Mesenchymal stem cell (in vitro differentiated cells and primary cell): Measurements from ENCODE around the gene CBFB.

ENCODE experiments used
- DNase-seq: peaks from one replicate; pipeline ENCODE4 v3.0.0-alpha.2; 2013
- H2AFZ ChIP-seq: one replicate; pipeline ENCODE4 v1.6.1; 2013; ENCODE audit warnings: low read depth, mild to moderate bottlenecking, control low read depth, inconsistent platforms, low read length, moderate library complexity
- H2AK5ac ChIP-seq: 2 replicates; pipeline ENCODE4 v1.6.1; 2013; ENCODE audit warnings: low read length, moderate library complexity, mild to moderate bottlenecking, inconsistent platforms; ENCODE audit not compliant: severe bottlenecking
- H2BK120ac ChIP-seq: one replicate; pipeline ENCODE4 v1.6.1; 2013; ENCODE audit warnings: low read depth, mild to moderate bottlenecking, inconsistent platforms, low read length, moderate library complexity
- H2BK12ac ChIP-seq, 2 experiments: one replicate each; pipeline ENCODE4 v1.6.1; 2013; ENCODE audit warnings: inconsistent platforms in 2 of 2, low read length in 2 of 2, mild to moderate bottlenecking in 2 of 2, moderate library complexity in 2 of 2, control low read depth in 1 of 2
- H2BK15ac ChIP-seq: one replicate; pipeline ENCODE4 v1.6.1; 2013; ENCODE audit warnings: mild to moderate bottlenecking, low read depth, inconsistent platforms; ENCODE audit not compliant: poor library complexity, severe bottlenecking
- H2BK5ac ChIP-seq: 2 replicates; pipeline ENCODE4 v1.6.1; 2013; ENCODE audit warnings: low read depth, mild to moderate bottlenecking, low read length, control low read depth, inconsistent platforms; ENCODE audit not compliant: poor library complexity, severe bottlenecking
- H3K14ac ChIP-seq, 2 experiments: one replicate each; pipeline ENCODE4 v1.6.1; 2013; ENCODE audit warnings: inconsistent platforms in 2 of 2, low read length in 2 of 2, control low read depth in 1 of 2, mild to moderate bottlenecking in 1 of 2, moderate library complexity in 1 of 2
- H3K18ac ChIP-seq, 2 experiments: one replicate each; pipeline ENCODE4 v1.6.1; 2013; ENCODE audit warnings: inconsistent platforms in 2 of 2, low read length in 2 of 2, control low read depth in 1 of 2, low read depth in 1 of 2, mild to moderate bottlenecking in 1 of 2
- H3K23ac ChIP-seq, 2 experiments: one replicate each; pipeline ENCODE4 v1.6.1; 2013; ENCODE audit warnings: inconsistent platforms in 2 of 2, low read length in 2 of 2, mild to moderate bottlenecking in 2 of 2, moderate library complexity in 2 of 2, control low read depth in 1 of 2
- H3K27ac ChIP-seq: 2 replicates; pipeline ENCODE4 v1.5.1; 2013; ENCODE audit warnings: mild to moderate bottlenecking, moderate library complexity, low read length, control low read depth, inconsistent platforms; ENCODE audit not compliant: poor library complexity, severe bottlenecking
- H3K27me3 ChIP-seq, 2 experiments: 2 replicates each; pipeline versions ENCODE4 v1.6.1 to v1.7.0; 2013; ENCODE audit warnings: low read length in 2 of 2, mild to moderate bottlenecking in 2 of 2, moderate library complexity in 2 of 2, control low read depth in 1 of 2, inconsistent platforms in 1 of 2; ENCODE audit not compliant: control insufficient read depth in 1 of 2, insufficient read depth in 1 of 2
- H3K36me3 ChIP-seq, 2 experiments: 2 replicates each; pipeline versions ENCODE4 v1.6.1 to v1.7.0; 2013; ENCODE audit warnings: low read length in 2 of 2, control low read depth in 1 of 2, inconsistent platforms in 1 of 2, low read depth in 1 of 2, mild to moderate bottlenecking in 1 of 2; ENCODE audit not compliant: insufficient read depth in 2 of 2, control insufficient read depth in 1 of 2
- H3K4ac ChIP-seq, 2 experiments: one replicate each; pipeline ENCODE4 v1.6.1; 2013; ENCODE audit warnings: inconsistent platforms in 2 of 2, low read length in 2 of 2, mild to moderate bottlenecking in 2 of 2, moderate library complexity in 2 of 2, control low read depth in 1 of 2, low read depth in 1 of 2
- H3K4me1 ChIP-seq: 2 replicates; pipeline ENCODE4 v1.6.1; 2013; ENCODE audit warnings: low read depth, low read length, control low read depth; ENCODE audit not compliant: control insufficient read depth, insufficient read depth
- H3K4me2 ChIP-seq: 2 replicates; pipeline ENCODE4 v1.6.1; 2013; ENCODE audit warnings: low read length, mild to moderate bottlenecking, inconsistent platforms; ENCODE audit not compliant: poor library complexity, severe bottlenecking
- H3K4me3 ChIP-seq, 2 experiments: 2 replicates each; pipeline versions ENCODE4 v1.5.1 to v1.7.0; 2013; ENCODE audit warnings: low read length in 2 of 2, mild to moderate bottlenecking in 2 of 2, control low read depth in 1 of 2, low read depth in 1 of 2; ENCODE audit not compliant: insufficient read depth in 1 of 2
- H3K79me1 ChIP-seq: replicated peaks from 2 replicates; pipeline ENCODE4 v1.6.1; 2013; ENCODE audit warnings: mild to moderate bottlenecking, control low read depth, low read length, inconsistent platforms; ENCODE audit not compliant: poor library complexity, severe bottlenecking
- H3K9ac ChIP-seq: 2 replicates; pipeline ENCODE4 v1.7.0; 2013; ENCODE audit warnings: mild to moderate bottlenecking, low read length, moderate library complexity
- H3K9me3 ChIP-seq: 2 replicates; pipeline ENCODE4 v1.7.0; 2013; ENCODE audit warnings: mild to moderate bottlenecking, low read length; ENCODE audit not compliant: control insufficient read depth
- H4K8ac ChIP-seq: one replicate; pipeline ENCODE4 v1.6.1; 2013; ENCODE audit warnings: inconsistent platforms, mild to moderate bottlenecking, low read length, moderate library complexity
- H4K91ac ChIP-seq: one replicate; pipeline ENCODE4 v1.6.1; 2013; ENCODE audit warnings: mild to moderate bottlenecking, low read length, inconsistent platforms
- whole genome bisulfite sequencing: methylation state at CpG from one replicate; pipeline ENCODE4 v1.1.7; 2013; ENCODE audit warnings: mixed read lengths; 5-methylcytosine and 5-hydroxymethylcytosine counted together

CBFB gene

DNA sequence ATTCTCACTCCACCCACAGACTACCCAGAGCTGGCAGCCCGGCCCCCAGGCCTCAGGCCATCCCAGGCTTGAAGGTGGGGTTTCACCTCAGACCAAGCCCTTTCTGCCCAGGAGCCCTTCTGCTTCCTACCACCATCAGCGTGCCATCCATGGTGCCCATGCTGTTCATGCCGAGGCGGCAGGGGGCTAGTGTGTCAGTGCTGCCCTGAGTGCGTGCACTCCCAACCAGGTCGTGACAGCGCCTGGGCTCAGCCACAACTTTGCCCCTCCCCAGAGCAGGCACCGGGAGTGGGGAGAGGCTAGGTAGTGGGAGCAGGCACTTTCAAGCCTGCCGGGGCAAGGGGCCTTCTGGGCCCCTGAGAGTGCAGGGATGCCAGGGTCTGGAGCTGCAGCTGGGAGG is 113.4 kb downstream of the CBFB start:
- Histone ChIP-seq H2BK15ac (no peak overlapping the region), H2AFZ (no peak overlapping the region)

DNA sequence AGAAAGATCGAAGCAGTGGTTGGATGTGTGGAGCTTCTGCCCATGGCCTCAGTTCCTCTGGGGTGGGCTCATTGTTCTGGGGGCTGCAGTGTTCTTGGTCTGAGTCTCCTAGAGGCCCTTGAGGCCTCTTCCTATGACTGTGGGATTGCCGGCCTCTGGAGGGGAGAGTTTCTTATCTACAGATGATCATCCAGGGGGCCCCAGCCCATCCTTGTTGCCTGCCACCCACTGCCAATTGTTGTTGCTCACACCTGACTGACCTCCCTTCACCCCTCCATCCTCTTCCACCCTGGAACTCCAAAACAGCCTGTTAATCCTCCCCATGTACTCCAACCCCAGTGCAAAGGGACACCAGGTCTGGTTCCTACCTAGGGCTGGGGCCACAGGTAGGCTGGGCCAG is 116.0 kb downstream of the CBFB start:
- no peak overlapping the region for H3K14ac ChIP-seq
- WGBS, result 86% methylated on average over 2 of the region's 2 CpGs

More for the DNA sequence above, 113.4 kb downstream of the CBFB start:
- no peak overlapping the region for H3K4me3 ChIP-seq
- no peak for DNase-seq
- H2BK5ac ChIP-seq, result no peak overlapping the region
- H2AK5ac ChIP-seq, result no peak overlapping the region
- no peak overlapping the region for H3K9ac ChIP-seq
- no peaks in the 10 kb centered on the region for H3K27me3 ChIP-seq
- no peak overlapping the region for H3K18ac ChIP-seq
- no peak overlapping the region for H3K14ac ChIP-seq
- H3K9me3 ChIP-seq, result no peaks in the 10 kb centered on the region
- H3K27ac ChIP-seq, result no peak overlapping the region
- H4K91ac ChIP-seq, result no peak overlapping the region
- H3K79me1 ChIP-seq, result no peaks in the 10 kb centered on the region
- WGBS, result 96% methylated on average over 9 of the region's 9 CpGs
- peaks cover 67 to 97% of the 10 kb centered on the region in 2 experiments for H3K36me3 ChIP-seq
- no peak overlapping the region for H3K4me2 ChIP-seq
- no peak overlapping the region for H2BK12ac ChIP-seq
- peaks cover 1% of the 10 kb centered on the region for H3K4me1 ChIP-seq
- no peak overlapping the region for H3K4ac ChIP-seq
- no peak overlapping the region for H3K23ac ChIP-seq
- H2BK120ac ChIP-seq, result no peak overlapping the region
- H4K8ac ChIP-seq, result no peak overlapping the region

DNA sequence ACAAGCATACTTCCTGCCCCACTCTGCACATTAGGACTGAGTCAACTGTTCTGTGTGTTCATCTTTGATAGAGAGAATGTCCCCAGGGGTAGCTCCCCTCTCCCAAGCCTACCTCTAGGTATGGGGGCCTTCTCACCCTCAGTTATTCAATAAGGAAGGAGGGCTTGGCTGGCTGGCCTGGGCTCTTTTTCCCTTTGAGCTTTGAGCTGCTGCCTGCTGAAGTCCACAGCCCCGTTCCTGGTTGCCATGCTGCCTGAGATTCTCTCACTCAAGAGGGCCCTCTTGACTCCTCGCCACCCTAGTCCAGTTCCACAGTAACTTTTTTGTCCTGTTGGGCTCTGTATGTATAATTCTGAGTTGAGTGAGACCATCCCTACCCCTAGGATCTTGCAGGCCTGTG is 116.8 kb downstream of the CBFB start:
- Histone ChIP-seq H3K4ac (no peak overlapping the region), H3K4me2 (no peak overlapping the region), H3K4me3 (no peak overlapping the region), H3K4me1 (peaks cover 20% of the 10 kb centered on the region), H2AK5ac (no peak overlapping the region), H3K14ac (no peak overlapping the region), H3K9me3 (no peaks in the 10 kb centered on the region), H3K18ac (no peak overlapping the region), H2BK12ac (no peak overlapping the region), H3K36me3 (peaks cover 84 to 87% of the 10 kb centered on the region in 2 experiments), H2BK120ac (no peak overlapping the region), H3K27me3 (no peaks in the 10 kb centered on the region), H3K79me1 (peaks cover 10% of the 10 kb centered on the region), H2BK5ac (no peak overlapping the region), H3K23ac (no peak overlapping the region), H3K9ac (no peak overlapping the region), H2AFZ (no peak overlapping the region), H4K8ac (no peak overlapping the region), H3K27ac (no peak overlapping the region), H2BK15ac (no peak overlapping the region), H4K91ac (no peak overlapping the region)
- WGBS, result 100% methylated on average over 1 of the region's 2 CpGs
- no peak for DNase-seq

More for the DNA sequence above, 116.0 kb downstream of the CBFB start:
- peaks cover 88 to 95% of the 10 kb centered on the region in 2 experiments for H3K36me3 ChIP-seq
- no peak for DNase-seq
- no peak overlapping the region for H2BK15ac ChIP-seq
- H3K27ac ChIP-seq, result no peak overlapping the region
- no peak overlapping the region for H3K4ac ChIP-seq
- H3K4me2 ChIP-seq, result no peak overlapping the region
- H2AK5ac ChIP-seq, result no peak overlapping the region
- no peak overlapping the region for H2BK12ac ChIP-seq
- no peak overlapping the region for H3K23ac ChIP-seq
- peaks cover 12% of the 10 kb centered on the region for H3K4me1 ChIP-seq
- no peak overlapping the region for H4K8ac ChIP-seq
- no peak overlapping the region for H3K9ac ChIP-seq
- no peaks in the 10 kb centered on the region for H3K9me3 ChIP-seq
- H3K27me3 ChIP-seq, result no peaks in the 10 kb centered on the region
- no peak overlapping the region for H3K18ac ChIP-seq
- H2BK120ac ChIP-seq, result no peak overlapping the region
- H2AFZ ChIP-seq, result no peak overlapping the region
- H3K4me3 ChIP-seq, result no peak overlapping the region
- H3K79me1 ChIP-seq, result peaks cover 9% of the 10 kb centered on the region
- H4K91ac ChIP-seq, result no peak overlapping the region
- H2BK5ac ChIP-seq, result no peak overlapping the region

DNA sequence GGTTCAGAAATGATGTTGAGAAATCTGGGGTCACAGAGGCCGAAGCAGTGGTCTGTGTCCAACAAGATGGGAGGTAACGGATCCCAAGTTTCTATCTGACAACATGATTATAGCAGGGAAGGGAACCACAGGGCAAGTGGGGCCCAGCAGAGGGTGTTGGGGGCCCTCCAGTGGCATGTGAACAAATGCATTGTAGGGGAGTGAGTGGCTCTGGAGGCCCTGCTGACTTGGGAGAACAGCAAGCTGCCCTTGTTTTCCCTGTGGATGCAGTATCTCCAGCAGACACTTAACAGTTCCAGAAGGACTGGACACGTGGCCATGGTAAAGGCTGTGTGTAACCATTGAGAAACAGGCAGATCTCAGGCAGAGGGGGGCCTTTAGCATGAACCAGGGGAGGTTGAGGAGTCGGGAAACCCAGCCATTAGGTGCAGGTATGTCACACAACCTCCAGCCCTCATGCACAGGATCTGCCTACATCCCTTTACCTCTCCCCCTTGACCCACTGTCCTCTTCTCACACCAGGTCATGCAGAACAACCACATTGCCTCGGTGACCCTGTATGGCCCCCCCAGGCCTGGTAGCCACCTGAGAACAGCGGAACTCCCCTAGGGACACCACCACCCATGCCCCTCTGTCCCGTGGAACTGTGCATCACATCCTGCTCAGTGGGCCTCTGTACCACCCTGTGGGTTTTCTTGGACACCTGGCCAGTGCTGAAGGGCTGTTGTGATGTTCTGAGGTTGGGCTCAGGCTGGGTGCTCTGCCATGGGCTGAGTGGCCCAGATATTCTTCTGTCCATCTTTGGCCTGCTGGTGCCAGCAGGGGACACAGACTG is 117.8 kb downstream of the CBFB start:
- Histone ChIP-seq H3K9me3 (no peaks in the 10 kb centered on the region), H3K79me1 (peaks cover 10% of the 10 kb centered on the region), H3K14ac (no peak overlapping the region), H3K36me3 (peaks cover 74 to 77% of the 10 kb centered on the region in 2 experiments), H4K91ac (peak overlapping the region; percentile 2), H3K4ac (no peak overlapping the region), H3K27ac (no peak overlapping the region), H2BK5ac (no peak overlapping the region), H2AK5ac (no peak overlapping the region), H2BK12ac (no peak overlapping the region), H3K23ac (no peak overlapping the region), H2BK120ac (no peak overlapping the region), H3K4me2 (no peak overlapping the region), H3K9ac (no peak overlapping the region), H4K8ac (no peak overlapping the region), H3K27me3 (no peaks in the 10 kb centered on the region), H2AFZ (no peak overlapping the region), H2BK15ac (no peak overlapping the region), H3K4me1 (peaks cover 26% of the 10 kb centered on the region), H3K4me3 (no peak overlapping the region), H3K18ac (no peak overlapping the region)
- 96% methylated on average over 7 of the region's 7 CpGs for WGBS
- DNase-seq, result no peak
